Mucosa of rectum (tissue), 2 donors: Measurements from ENCODE around the gene AMFR.
A peak's percentile ranks its signal among the peaks of the same experiment; 100 is the strongest.

Experiments
- H3K27ac ChIP-seq, 2 donors: one replicate each; pipeline ENCODE4 v1.7.0; 2013; ENCODE audit warnings: inconsistent platforms in 2 of 2, low read depth in 2 of 2, low read length in 2 of 2
- H3K27me3 ChIP-seq, 2 donors: one replicate each; pipeline ENCODE4 v1.7.0; 2013; ENCODE audit warnings: low read length in 2 of 2; ENCODE audit not compliant: control insufficient read depth in 2 of 2, insufficient read depth in 2 of 2
- H3K36me3 ChIP-seq, 2 donors: one replicate each; pipeline ENCODE4 v1.7.0; 2013; ENCODE audit warnings: low read length in 2 of 2; ENCODE audit not compliant: control insufficient read depth in 2 of 2, insufficient read depth in 2 of 2
- H3K4me1 ChIP-seq, 2 donors: one replicate each; pipeline ENCODE4 v1.7.0; 2013; ENCODE audit warnings: low read length in 2 of 2, mild to moderate bottlenecking in 1 of 2; ENCODE audit not compliant: control insufficient read depth in 2 of 2, insufficient read depth in 2 of 2
- H3K4me3 ChIP-seq, 2 donors: one replicate each; pipeline ENCODE4 v1.7.0; 2013; ENCODE audit warnings: low read length in 2 of 2
- H3K9ac ChIP-seq, 2 donors: one replicate each; pipeline ENCODE4 v1.7.0; 2013; ENCODE audit warnings: low read length in 2 of 2, low read depth in 1 of 2, mild to moderate bottlenecking in 1 of 2
- H3K9me3 ChIP-seq, 2 donors: one replicate each; pipeline ENCODE4 v1.7.0; 2013; ENCODE audit warnings: low read length in 2 of 2; ENCODE audit not compliant: control insufficient read depth in 2 of 2
- donor health status: healthy.
- donor health status: Normal muscosa, but diverticular disease.

The AMFR gene

GRCh38 chr16:56357241-56357764 lies 68.0 kb downstream of the AMFR start:
- peaks cover 3 to 6% of the 10 kb centered on the region in 2 donors for H3K4me1 ChIP-seq
- H3K27me3 ChIP-seq: no peaks in the 10 kb centered on the region
- H3K9ac ChIP-seq: peak overlapping the region in 1 of 2 donors; percentile 38
- peaks cover 3 to 4% of the 10 kb centered on the region in 2 donors for H3K36me3 ChIP-seq
- H3K4me3 ChIP-seq: peak overlapping the region in 1 of 2 donors; percentile 71
- H3K9me3 ChIP-seq: no peaks in the 10 kb centered on the region
- peak overlapping the region; percentile 3 to 4 for H3K27ac ChIP-seq

- no peaks in the 10 kb centered on the region for H3K27me3 ChIP-seq
- H3K4me3 ChIP-seq: peak overlapping the region; percentile 68 to 71
- peaks cover 3 to 6% of the 10 kb centered on the region in 2 donors for H3K4me1 ChIP-seq
- peak overlapping the region in 1 of 2 donors; percentile 3 for H3K27ac ChIP-seq
- H3K36me3 ChIP-seq: no peaks in the 10 kb centered on the region
- H3K9me3 ChIP-seq: no peaks in the 10 kb centered on the region
- H3K9ac ChIP-seq: peak overlapping the region; percentile 38 to 66
These were observed 68.8 kb downstream of the AMFR start for GRCh38 chr16:56356276-56357240.

GRCh38 chr16:56355786-56356275 lies 69.5 kb downstream of the AMFR start:
- peak overlapping the region in 1 of 2 donors; percentile 66 for H3K9ac ChIP-seq
- no peaks in the 10 kb centered on the region for H3K36me3 ChIP-seq
- peaks cover 3 to 6% of the 10 kb centered on the region in 2 donors for H3K4me1 ChIP-seq
- H3K4me3 ChIP-seq: peak overlapping the region in 1 of 2 donors; percentile 68
- no peak overlapping the region for H3K27ac ChIP-seq
- no peaks in the 10 kb centered on the region for H3K9me3 ChIP-seq
- H3K27me3 ChIP-seq: no peaks in the 10 kb centered on the region

- H3K27ac ChIP-seq: no peak overlapping the region
- no peaks in the 10 kb centered on the region for H3K9me3 ChIP-seq
- no peak overlapping the region for H3K4me3 ChIP-seq
- no peak overlapping the region for H3K9ac ChIP-seq
- peaks cover 3 to 6% of the 10 kb centered on the region in 2 donors for H3K4me1 ChIP-seq
- H3K36me3 ChIP-seq: no peaks in the 10 kb centered on the region
- no peaks in the 10 kb centered on the region for H3K27me3 ChIP-seq
These were observed 70.1 kb downstream of the AMFR start for GRCh38 chr16:56355221-56355620.

GRCh38 chr16:56354746-56355145 lies 70.6 kb downstream of the AMFR start:
- no peak overlapping the region for H3K4me3 ChIP-seq
- H3K4me1 ChIP-seq: peaks cover 3 to 6% of the 10 kb centered on the region in 2 donors
- H3K27me3 ChIP-seq: no peaks in the 10 kb centered on the region
- H3K9me3 ChIP-seq: no peaks in the 10 kb centered on the region
- H3K27ac ChIP-seq: no peak overlapping the region
- H3K36me3 ChIP-seq: no peaks in the 10 kb centered on the region
- no peak overlapping the region for H3K9ac ChIP-seq

- H3K9ac ChIP-seq: no peak overlapping the region
- H3K36me3 ChIP-seq: no peaks in the 10 kb centered on the region
- H3K27ac ChIP-seq: no peak overlapping the region
- H3K27me3 ChIP-seq: no peaks in the 10 kb centered on the region
- no peaks in the 10 kb centered on the region for H3K9me3 ChIP-seq
- H3K4me3 ChIP-seq: no peak overlapping the region
- peaks cover 3 to 6% of the 10 kb centered on the region in 2 donors for H3K4me1 ChIP-seq
These were observed 71.3 kb downstream of the AMFR start for GRCh38 chr16:56354016-56354415.

- H3K4me1 ChIP-seq: peaks cover 3 to 6% of the 10 kb centered on the region in 2 donors
- no peak overlapping the region for H3K4me3 ChIP-seq
- no peak overlapping the region for H3K27ac ChIP-seq
- H3K9me3 ChIP-seq: no peaks in the 10 kb centered on the region
- H3K9ac ChIP-seq: no peak overlapping the region
- no peaks in the 10 kb centered on the region for H3K27me3 ChIP-seq
- no peaks in the 10 kb centered on the region for H3K36me3 ChIP-seq
These were observed 72.1 kb downstream of the AMFR start for GRCh38 chr16:56353054-56353921.

- Histone ChIP-seq H3K4me1 (peaks cover 3 to 6% of the 10 kb centered on the region in 2 donors), H3K9ac (no peak overlapping the region), H3K4me3 (no peak overlapping the region), H3K27me3 (no peaks in the 10 kb centered on the region), H3K9me3 (no peaks in the 10 kb centered on the region), H3K27ac (no peak overlapping the region), H3K36me3 (no peaks in the 10 kb centered on the region)
These were observed 72.8 kb downstream of the AMFR start for GRCh38 chr16:56352351-56353053.

- H3K4me3 ChIP-seq: no peak overlapping the region
These were observed 73.9 kb downstream of the AMFR start for GRCh38 chr16:56351481-56351880.

More at GRCh38 chr16:56351481-56351880, 73.9 kb downstream of the AMFR start:
- no peak overlapping the region for H3K9ac ChIP-seq
- H3K27ac ChIP-seq: no peak overlapping the region
- H3K27me3 ChIP-seq: no peaks in the 10 kb centered on the region
- peaks cover 3 to 6% of the 10 kb centered on the region in 2 donors for H3K4me1 ChIP-seq
- H3K36me3 ChIP-seq: no peaks in the 10 kb centered on the region
- H3K9me3 ChIP-seq: no peaks in the 10 kb centered on the region
